Stimulated activated CD8-positive, alpha-beta memory T cell treated with anti-CD3 and anti-CD28 coated beads, Interleukin-12 subunit alpha, Interleukin-12 subunit beta, amount 100 ng/mL, for 4 hours (primary cell): ENCODE measurements around the gene CDC25B.

Experiments
- DNase-seq: peaks from one replicate; pipeline ENCODE4 v3.0.0-alpha.2; 2020; ENCODE audit warnings: low read depth

The CDC25B gene

DNA sequence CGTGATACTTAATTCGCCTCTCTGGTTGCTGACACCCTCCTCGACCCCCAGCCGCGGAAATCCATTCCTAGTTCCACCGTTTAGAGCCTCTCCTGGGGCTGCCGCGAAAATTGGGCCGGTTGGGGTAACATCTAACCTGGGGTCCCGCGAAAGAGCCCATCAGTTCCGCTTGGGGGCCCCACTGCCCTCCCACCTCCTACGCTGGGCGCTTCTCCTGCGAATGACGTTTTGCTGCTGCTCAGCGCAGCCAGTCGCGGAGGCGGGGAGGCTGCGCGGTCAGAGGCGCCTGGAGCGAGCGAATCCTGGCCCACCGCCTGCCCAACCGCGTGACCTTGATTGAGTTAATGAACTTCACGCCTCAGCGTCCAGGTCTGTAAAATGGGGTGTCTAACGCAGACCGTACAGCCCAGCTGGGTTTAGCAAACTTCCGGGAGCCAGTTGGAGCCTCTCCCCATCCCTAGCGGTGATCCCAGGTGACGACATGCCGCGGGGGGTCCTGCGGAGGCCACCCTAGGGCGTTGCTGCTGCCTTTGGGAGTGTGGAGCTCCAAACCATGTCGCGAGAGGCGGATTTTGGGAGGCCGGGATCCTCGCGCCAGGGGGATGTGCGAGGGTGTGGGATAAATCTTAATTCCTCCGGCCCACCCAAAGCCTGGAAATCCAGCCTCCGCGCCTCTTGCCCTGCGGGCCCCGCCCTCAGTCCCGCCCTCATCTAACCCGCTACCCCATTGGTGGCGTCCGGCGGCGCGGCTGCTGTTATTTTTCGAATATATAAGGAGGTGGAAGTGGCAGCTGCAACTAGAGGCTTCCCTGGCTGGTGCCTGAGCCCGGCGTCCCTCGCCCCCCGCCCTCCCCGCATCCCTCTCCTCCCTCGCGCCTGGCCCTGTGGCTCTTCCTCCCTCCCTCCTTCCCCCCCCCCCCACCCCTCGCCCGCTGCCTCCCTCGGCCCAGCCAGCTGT is at the start of gene CDC25B:
CDC25B (plus strand) TSS at position 800 of the 958 bp plus-strand sequence. CDS start 222 bp downstream, outside the sequence.
- peak; percentile 82 for DNase-seq

DNA sequence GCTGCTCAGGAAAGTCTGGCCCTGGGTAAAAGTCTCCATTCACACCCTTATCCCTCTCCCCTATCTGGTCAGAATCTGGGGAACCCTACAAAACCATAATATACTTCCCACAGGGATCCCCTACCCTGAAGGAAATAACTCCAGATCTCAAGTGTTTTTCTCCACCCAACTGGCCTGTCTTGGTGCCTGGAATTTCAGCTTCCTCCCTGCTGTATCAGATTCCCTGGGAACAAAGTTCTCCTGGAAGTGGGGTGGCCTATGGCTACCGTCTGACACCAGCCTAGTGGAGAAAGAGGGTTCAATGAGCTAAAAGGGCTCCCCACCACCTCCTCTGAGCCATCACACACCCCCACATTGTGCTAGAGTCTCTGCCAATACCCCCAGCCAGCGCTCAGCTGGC is 48.6 kb upstream of the CDC25B start:
- no peak for DNase-seq

DNA sequence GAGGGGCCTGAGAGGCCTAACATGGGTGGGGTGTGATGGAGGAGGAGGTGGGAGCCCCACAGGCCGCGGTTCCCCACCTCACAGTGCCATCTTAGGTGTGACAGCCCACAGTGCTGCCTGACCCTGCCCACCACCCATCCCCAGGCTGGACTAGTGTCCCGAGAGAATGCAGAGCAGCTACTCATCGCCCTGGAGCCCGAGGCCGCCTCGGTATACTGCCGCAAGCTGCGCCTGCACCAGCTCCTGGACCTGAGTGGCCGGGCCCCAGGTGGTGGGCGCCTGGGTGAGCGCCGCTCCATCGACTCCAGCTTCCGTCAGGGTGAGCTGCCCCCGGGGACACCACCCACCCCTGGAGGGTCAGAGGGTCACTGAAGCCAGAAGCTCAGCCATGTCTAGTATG is 48.0 kb upstream of the CDC25B start:
- no peak for DNase-seq

DNA sequence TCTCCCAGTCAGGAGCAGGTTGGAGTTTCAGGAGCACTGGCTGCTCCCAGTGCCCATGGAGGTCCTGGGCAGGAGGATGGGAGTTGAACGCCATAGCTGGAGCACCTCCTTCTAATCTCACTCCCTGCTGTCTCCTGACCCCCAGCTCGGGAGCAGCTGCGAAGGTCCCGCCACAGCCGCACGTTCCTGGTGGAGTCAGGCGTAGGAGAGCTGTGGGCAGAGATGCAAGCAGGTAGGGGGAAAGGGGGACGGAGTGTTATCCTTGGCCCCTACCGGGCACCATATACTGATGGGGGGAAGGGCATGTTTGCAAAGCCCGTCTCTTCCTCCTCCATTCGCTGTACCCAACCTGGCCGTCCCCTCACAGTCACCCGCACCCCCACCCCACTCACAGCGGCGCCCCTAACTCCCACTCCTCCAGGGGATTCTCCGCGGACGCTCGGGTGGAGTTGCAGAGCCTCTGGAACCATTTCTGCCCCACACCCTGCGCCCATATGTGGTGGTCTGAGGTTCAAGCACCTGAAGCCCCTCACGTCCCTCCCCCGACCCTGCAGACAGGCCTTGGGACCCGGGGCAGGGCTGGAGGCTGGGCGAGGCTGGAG is 46.9 kb upstream of the CDC25B start:
- DNase-seq = no peak

DNA sequence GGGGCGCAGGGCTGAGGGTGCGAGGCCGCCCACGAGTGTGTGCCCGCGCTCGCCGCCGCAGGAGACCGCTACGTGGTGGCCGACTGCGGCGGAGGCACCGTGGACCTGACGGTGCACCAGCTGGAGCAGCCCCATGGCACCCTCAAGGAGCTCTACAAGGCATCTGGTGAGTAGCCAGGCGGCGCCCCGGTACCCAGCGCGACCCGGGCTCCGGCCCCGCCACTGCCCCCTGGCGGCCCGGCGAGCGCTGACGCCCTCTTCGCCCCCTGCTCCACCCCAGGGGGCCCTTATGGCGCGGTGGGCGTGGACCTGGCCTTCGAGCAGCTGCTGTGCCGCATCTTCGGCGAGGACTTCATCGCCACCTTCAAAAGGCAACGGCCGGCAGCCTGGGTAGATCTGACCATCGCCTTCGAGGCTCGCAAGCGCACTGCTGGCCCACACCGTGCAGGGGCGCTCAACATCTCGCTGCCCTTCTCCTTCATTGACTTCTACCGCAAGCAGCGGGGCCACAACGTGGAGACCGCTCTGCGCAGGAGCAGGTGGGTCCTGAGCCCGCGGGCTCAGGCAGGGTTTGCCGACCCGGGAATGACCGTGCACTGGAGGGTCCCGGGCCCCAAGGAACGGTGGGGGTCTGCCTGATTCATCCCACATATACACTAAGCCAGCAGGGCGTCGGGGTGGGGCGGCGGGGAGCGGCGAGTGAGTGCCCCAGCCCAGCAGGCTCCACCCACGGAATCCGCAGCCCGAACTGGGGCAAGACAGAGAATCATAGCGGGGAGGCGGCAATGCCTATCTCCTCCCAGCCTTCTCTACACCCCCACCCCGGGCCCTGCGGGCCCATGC is 46.2 kb upstream of the CDC25B start:
- no peak for DNase-seq

- DNase-seq = no peak
These were observed 44.8 kb upstream of the CDC25B start for GRCh38 chr20:3751305-3751674.

- peak; percentile 8 for DNase-seq
These were observed 44.3 kb upstream of the CDC25B start for GRCh38 chr20:3751675-3752385.

- DNase-seq = no peak
These were observed 43.7 kb upstream of the CDC25B start for GRCh38 chr20:3752386-3752759.

GRCh38 chr20:3753098-3753497 is 43.0 kb upstream of the CDC25B start:
- DNase-seq = peak; percentile 10

- DNase-seq = no peak
These were observed 42.4 kb upstream of the CDC25B start for GRCh38 chr20:3753501-3754275.

DNA sequence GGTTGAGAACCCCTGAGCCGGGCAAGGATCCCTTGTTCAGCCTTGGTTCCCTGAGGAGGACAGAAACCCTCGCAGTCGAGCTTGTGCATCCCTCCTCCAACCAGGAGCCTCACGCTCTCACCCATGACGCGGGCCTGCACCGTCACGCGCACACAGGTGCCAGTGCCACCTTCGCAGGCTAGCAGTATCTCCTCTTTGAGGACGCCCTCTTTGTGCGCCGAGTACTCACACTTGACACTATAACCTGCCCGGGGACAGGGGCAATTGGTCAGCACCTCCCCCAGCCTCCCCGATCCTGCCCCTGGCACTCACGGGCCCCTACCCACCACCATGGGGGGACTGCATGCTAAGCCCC is 41.9 kb upstream of the CDC25B start:
- DNase-seq = no peak

DNA sequence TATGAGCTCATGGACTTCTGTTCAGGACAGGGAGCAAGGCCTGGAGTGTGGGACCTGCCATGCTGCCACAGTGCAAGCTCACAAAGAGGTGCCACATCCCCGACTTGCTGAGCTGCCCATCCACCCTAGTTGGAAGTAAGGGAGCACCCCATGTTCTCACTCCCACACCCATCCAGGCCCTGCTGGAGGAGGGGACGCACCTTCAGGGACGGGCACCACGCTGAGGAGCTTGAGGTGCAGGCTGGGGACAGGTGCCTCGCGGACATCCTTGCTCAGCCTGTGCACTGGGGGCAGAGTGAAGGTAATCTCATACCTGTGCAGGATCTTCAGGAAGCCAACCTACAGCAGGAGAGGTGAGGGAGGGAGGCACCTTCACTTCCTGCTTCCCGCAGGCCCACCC is 40.8 kb upstream of the CDC25B start:
- DNase-seq = no peak

GRCh38 chr20:3755814-3756480 is 40.2 kb upstream of the CDC25B start:
- no peak for DNase-seq

GRCh38 chr20:3757268-3757667 is 38.8 kb upstream of the CDC25B start:
- DNase-seq = no peak

- no peak for DNase-seq
These were observed 37.5 kb upstream of the CDC25B start for GRCh38 chr20:3758566-3758965.

DNA sequence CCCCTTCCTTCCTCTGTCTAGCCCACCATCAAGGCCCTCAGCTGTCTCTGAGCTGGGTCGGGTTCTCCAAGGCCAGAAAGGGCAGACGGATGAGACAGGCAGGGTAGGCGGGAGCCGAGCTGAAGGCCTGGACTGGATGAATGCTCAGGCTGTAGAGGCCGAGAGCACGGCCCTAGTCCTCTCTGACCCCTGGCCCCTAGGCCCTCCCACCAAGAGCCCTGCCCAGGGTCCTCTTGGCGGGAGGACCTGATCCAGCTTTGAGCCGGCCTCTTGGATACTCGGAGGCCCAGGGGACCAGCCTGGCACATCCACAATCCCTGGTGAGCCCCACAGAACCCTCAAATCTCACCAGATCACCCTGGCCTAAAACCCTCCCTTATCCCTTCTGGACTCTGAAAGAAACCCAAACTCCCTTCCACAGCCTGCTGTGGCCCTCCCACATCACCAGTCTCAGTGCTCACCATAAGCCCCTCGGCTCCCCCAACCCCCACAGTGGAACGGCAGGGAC is 36.7 kb upstream of the CDC25B start:
- no peak for DNase-seq

- no peak for DNase-seq
These were observed 36.2 kb upstream of the CDC25B start for GRCh38 chr20:3759884-3760283.

DNA sequence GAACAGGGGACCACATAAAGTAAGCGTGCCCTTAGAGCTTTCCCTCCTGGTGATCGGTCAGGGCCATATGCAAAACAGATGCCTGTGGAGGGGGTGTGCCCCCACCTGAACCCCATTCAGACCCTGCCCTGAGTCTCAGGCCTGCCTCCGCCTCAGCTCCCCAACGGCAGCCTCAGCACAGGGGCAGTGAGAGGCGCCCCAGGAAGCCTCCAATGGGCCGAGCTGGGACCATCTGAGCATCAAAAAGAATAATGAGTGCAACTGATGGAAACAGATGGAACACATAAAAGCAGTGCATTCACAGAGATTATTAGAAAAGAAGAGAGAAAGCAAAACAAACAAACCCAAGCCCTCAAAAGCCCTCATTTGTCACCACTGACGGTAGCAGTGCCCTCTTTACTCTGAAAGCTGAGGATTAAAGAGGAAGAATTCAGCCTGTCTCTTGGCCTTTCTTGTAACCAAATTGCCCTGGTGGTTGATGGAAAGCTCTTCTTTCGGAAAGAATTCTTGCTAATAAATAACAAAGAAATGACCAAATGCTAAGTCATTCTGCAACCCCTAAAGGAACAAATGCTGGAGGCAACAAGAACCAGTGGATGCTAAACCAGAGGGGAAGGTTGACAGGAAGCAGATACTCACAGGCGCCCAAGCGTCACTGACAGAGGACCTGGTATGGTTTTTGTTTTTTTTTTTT is 35.3 kb upstream of the CDC25B start:
- no peak for DNase-seq

DNA sequence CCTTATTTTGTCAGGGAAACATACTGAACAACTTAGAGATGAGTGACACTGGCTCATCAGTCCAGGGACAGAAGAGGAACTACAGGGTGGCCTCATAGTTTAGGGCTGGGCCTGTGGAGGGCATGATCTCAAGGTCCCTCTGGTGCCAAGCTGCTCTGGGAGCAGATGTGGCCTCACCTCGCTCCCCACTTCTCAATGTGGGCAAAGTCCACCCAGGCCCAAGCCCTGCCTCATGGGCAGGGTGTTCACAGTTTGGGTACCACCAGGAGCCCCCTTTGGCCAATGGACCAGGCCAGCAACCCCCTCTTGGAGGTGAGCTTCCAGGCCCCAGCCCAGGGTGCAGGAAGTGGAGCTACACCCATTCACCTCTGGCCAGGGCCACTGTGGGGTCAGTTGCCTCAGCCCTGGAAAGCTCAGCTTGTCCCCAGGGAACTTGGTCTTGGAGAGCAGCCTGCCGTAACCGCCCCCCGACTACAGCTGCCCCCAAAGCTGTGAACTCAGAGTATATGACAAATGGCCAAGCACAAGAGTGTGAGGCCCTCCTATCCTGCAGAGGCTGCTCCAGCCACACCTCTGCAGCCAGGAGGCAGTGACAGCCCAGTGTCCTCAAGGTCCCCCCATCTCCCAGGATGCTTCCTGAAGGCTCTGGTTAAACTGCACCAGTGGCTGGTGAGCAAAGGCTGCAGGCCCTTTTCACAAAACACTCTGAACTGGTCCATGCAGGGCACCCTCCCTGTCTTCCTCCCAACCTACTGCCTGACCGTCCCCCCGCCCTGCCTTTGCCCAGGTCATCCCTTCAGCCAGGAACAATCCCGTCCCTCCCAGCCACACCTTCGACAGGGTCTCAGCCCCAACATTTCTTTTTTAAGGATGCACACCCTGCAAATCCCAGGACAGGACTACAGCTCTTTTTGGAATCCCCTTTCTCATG is 32.2 kb upstream of the CDC25B start:
- DNase-seq = no peak
